Cortex of kidney (tissue), 1 donor: Measurements from ENCODE around the gene KDM2A.

Source experiments
- DNase-seq: peaks from one replicate; lab custom pipeline; 2025; lab: John Stamatoyannopoulos, UW

KDM2A gene

DNA sequence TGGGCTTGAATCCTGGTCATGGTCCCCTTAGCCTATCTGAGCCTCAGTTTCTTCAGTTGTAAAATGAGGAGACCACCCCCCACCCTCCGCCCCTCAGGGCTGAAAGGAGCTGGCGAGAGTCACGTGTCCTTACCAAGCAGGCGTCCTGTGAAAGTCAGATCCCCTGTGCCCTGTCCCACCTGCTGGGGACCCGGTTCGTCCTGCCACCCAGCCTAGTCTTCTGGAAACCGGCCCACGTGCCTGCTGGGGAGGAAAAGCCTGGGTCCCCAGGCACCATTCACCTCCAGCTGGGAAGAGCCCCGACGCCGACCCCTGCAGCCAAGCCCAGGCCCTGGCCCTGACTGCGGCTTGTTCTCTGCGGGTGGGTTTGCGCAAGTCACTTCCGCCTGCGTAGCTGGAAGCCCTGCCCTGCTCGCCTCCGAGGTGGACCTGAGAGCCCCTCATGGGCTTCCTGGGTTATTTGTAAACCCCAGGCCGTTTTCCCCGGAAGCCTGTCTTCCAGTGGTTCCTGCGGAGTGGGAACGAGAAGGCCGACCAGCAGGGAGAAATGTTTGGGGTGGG lies 183.6 kb downstream of the KDM2A start:
- no peak for DNase-seq

DNA sequence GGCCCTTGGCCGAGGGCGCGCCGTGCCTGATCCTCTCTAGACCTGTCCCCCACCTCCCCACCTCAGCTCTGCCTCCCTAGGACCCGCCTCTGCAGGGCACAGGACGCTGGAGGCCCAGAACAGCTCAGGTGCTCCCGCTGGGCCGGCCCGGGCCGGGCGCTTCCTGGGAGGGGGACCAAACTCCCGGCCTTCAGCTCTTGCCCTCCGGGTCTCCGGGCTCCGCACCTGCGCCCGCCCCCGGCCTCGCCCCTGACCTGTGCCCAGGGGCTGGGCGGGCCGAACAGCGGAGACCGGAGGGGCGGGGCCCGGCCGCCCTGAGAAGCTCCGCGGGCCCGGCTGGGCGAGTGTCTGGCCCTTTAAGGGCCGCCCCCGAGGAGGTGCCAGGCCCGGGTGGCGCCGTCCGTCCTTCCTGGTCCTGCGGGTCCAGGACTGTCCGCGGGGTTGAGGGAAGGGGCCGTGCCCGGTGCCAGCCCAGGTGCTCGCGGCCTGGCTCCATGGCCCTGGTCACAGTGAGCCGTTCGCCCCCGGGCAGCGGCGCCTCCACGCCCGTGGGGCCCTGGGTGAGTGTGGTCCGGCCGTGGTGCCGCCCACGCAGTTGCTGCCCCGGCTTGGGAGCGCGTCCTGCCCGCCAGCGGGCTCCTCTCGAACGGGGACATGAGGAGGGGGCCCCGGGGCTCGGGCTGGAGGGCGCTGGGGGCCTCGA lies 184.2 kb downstream of the KDM2A start, which contains the start of gene SSH3:
SSH3 (plus strand) TSS at position 399 of the 703 bp plus-strand sequence; CDS start at position 495, 96 bp downstream.
- peak; percentile 75 for DNase-seq

DNA sequence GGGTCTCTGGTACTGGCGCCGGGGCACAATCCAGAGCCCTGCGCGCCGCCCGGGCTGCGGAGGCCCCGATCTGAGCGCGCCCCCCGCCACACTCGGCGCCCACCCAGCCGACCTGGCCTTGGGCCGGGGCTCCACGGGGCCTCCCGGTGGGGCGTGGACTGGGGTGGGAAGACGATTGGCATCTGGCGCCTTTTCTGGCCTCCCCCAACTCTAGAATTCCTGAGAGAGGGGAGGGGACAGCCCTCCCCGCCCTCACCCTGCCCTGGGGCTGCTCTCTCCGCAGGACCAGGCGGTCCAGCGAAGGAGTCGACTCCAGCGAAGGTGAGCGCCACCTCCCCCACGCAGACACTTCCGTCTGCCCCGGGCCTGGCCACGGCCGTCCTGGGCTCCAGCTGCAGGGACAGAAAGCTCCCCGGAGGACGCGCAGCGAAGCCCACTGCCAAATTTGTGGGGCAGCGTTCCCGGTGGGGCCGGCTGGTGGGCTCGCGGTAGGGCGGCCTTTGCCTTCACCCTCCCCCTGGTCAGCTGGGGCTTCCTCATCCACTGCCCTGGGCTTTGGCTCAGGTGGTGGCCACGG lies 184.9 kb downstream of the KDM2A start:
- DNase-seq = no peak

DNA sequence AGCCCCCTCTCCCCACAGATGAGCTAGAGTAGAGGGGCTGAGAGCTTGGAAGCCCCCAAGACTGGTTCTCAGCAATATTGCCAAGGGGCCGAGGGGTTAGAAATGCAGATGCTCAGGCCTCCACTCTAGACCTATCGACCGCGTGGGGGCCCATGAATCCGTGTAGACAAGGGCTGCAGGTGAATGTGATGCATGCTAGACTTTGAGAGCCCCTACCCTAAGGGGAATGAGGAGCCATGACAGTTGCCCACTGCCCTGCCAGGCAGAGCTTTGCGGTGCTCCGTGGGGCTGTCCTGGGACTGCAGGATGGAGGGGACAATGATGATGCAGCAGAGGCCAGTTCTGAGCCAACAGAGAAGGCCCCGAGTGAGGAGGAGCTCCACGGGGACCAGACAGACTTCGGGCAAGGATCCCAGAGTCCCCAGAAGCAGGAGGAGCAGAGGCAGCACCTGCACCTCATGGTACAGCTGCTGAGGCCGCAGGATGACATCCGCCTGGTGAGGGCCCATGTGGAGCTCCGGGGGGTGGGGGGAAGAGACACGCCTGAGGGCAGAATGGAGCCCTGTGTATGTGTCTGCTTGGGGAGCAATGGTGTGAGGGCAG lies 185.5 kb downstream of the KDM2A start:
- no peak for DNase-seq

DNA sequence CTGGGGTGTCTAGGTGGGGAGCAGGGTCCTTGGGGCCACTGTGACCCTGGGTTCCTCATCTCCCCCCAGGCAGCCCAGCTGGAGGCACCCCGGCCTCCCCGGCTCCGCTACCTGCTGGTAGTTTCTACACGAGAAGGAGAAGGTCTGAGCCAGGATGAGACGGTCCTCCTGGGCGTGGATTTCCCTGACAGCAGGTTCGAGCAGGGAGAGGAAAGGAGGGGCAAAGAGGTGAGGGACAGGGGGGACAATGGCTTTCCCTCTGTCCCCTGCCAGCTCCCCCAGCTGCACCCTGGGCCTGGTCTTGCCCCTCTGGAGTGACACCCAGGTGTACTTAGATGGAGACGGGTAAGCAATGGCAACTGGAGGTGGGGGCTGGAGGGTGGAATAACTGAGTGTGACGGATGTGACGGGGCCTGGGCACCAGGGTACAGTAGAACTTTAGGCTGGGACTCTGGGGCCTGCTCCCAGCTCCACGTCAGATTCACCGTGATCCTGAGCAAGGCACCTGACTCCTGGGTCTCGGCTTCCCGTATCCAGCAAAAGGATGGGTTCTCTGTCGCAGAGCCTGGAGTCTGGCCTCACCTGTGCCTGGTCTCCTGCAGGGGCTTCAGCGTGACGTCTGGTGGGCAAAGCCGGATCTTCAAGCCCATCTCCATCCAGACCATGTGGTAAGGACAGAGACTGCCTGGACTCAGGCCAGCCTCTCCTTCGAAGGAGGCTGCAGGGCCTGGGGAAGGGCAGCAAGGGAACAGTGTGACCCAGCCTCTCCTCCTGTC lies 187.9 kb downstream of the KDM2A start:
- no peak for DNase-seq

DNA sequence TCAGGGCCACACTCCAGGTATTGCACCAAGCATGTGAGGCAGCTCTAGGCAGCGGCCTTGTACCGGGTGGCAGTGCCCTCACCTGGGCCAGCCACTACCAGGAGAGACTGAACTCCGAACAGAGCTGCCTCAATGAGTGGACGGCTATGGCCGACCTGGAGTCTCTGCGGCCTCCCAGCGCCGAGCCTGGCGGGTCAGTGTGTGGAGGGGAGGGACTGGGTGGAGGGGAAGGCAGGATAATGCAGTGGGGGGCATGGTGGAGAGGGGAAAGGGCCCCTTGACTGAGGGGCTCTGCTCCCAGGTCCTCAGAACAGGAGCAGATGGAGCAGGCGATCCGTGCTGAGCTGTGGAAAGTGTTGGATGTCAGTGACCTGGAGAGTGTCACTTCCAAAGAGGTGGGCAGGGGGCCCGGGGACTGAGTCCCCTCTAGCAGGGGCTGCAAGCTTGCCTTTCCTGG lies 188.5 kb downstream of the KDM2A start:
- DNase-seq = no peak
